DMS 273 (cell line): Measurements from ENCODE around the gene AMDHD2.
A peak's percentile ranks its signal among the peaks of the same experiment; 100 is the strongest.
"Not testable (repeated sequence)": the region's sequence is repeated elsewhere in the genome, so short reads cannot be mapped to it uniquely, and the experiment has no call there.

Experiments used
- DNase-seq: peaks from one replicate; lab custom pipeline; 2025; ENCODE audit not compliant: unreplicated experiment; lab: John Stamatoyannopoulos, UW

Gene AMDHD2

DNA sequence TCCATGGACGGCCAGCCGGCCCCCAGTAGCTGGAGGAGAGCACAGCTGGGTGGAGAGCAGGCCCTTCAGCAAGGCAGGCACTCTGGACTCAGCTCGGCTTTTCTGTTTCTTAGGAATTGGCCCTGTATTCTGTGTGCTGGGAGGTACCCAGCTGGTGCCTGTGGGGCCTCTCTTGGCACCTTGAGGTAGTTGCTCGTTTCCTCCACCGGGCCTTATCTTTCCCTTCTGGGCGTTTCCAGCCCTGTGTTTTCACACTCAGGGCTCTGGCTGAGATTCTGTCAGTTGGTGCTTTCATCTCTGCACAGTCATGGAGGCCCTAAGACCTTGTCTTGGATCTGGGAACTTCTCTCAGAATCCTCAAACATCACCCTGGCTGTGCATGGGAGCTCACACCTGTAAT is 47.3 kb downstream of the AMDHD2 start:
- not testable (repeated sequence) for DNase-seq

- not testable (repeated sequence) for DNase-seq
Measured at GRCh38 chr16:2568573-2568972, 48.4 kb downstream of the AMDHD2 start.

DNA sequence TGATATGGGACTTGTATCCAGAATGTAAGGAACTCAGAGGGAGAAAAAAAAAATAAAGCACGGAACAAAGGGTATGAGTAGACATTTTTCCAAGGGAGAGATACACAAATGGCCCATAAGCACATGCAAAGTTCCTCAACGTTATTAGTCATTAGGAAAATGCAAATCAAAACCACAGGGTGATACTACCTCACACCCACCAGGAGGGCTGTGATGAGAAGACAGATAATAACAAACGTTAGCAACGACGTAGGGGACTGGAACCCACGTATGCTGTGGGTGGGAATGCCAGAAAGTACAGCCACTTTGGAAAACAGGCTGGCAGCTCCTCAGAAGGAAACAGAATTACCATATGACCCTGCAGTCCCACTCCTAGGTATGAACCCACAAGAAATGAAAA is 52.5 kb downstream of the AMDHD2 start:
- DNase-seq = not testable (repeated sequence)

DNA sequence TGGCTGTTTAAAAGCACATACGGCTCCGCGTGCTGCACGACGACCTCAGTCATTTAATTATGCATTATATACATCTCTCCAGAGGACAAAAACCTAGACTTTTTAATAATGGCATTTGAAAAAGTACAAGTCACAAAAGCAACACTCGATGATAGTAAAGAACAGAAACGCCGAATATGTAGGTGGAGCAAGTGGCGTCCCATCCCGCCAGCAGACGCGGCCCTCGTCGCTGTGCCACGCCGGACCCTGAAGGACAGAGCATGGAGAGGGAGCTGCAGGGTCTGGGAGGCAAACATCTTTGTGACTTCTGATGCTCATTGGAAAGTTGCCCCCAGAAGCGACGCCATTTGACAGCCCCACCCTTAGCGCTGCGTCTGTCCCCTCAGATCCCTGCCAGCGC is 55.7 kb downstream of the AMDHD2 start:
- DNase-seq = not testable (repeated sequence)

- DNase-seq = not testable (repeated sequence)
Measured at GRCh38 chr16:2577044-2577443, 56.9 kb downstream of the AMDHD2 start.

DNA sequence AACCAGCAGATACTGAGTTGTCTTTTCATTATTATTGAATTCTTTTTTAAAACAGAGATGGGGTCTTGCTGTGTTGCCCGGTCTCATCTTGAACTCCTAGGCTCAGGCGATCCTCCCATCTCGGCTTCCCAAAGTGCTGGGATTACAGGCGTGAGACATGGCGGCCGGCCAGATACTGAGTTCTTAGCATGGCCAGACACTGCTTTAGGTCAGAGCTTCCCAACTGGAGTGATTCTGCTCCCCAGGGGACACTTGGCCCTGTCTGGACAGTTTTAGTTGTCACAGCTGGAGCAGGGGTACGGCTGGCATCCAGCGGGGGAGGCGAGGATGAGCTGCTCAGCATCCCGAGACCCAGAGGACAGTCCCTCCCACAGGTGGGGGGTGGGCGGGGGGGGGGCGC is 58.7 kb downstream of the AMDHD2 start:
- DNase-seq = not testable (repeated sequence)

GRCh38 chr16:2580143-2580542 is 60.0 kb downstream of the AMDHD2 start:
- DNase-seq = peak; percentile 18

GRCh38 chr16:2580818-2581217 is 60.6 kb downstream of the AMDHD2 start:
- DNase-seq = not testable (repeated sequence)
